Renal cortex interstitium (tissue), 11 donors: ENCODE results near the gene RAB37. TPM values are rescaled to one million over a fixed set of nuclear protein-coding genes. Genes with fewer than 3 reads are reported as not detected.

Experiments
- DNase-seq, 11 donors: peaks; one replicate each; pipeline ENCODE4 v3.0.0-alpha.2; 2013; ENCODE audit warnings: low read depth in 9 of 11, low spot score in 4 of 11; ENCODE audit errors: extremely low read depth in 1 of 11
- polyA plus RNA-seq, 3 donors: library from polyadenylated mRNA; unstranded; fragments of 120-200 nt; gene quantifications; one replicate each; pipeline ENCODE4 v1.2.1, GENCODE V29; 2013; ENCODE audit not compliant: insufficient read length in 3 of 3

The RAB37 gene
- polyA plus RNA-seq, 3 donors = 5.3 to 6.7 (median 6.2) TPM

- DNase-seq = no peak
Observed at GRCh38 chr17:74740641-74741387, 3.8 kb downstream of the RAB37 start.

- no peak for DNase-seq
Observed at GRCh38 chr17:74742153-74742515, 5.1 kb downstream of the RAB37 start.

- DNase-seq = no peak
Observed at GRCh38 chr17:74742978-74743545, 6.0 kb downstream of the RAB37 start.

- DNase-seq = no peak
Observed at GRCh38 chr17:74743755-74744154, 6.7 kb downstream of the RAB37 start.

GRCh38 chr17:74744349-74744713 is 7.3 kb downstream of the RAB37 start:
- DNase-seq = no peak

GRCh38 chr17:74744714-74745547 is 7.9 kb downstream of the RAB37 start:
- DNase-seq = peak in 1 of 11 donors; percentile 55

GRCh38 chr17:74745548-74746177 is 8.6 kb downstream of the RAB37 start:
- no peak for DNase-seq

GRCh38 chr17:74746376-74746775 is 9.3 kb downstream of the RAB37 start:
- DNase-seq = no peak

GRCh38 chr17:74746922-74747321 is 9.9 kb downstream of the RAB37 start:
- no peak for DNase-seq

- DNase-seq = peak in 1 of 11 donors; percentile 86
Observed at GRCh38 chr17:74748279-74748528, 11.1 kb downstream of the RAB37 start.

GRCh38 chr17:74748529-74749278 is 11.6 kb downstream of the RAB37 start, which contains the start of gene NHERF1:
Gene NHERF1, plus strand, starts transcription at chr17:74748628. Its CDS starts 219 bp downstream, at chr17:74748847.
- peak in 7 of 11 donors; percentile 82 to 92 (median 87) for DNase-seq

- peak in 1 of 11 donors; percentile 71 for DNase-seq
Observed at GRCh38 chr17:74749279-74750038, 12.4 kb downstream of the RAB37 start.

GRCh38 chr17:74750039-74750326 is 12.9 kb downstream of the RAB37 start:
- no peak for DNase-seq

GRCh38 chr17:74750327-74751069 is 13.4 kb downstream of the RAB37 start:
- no peak for DNase-seq

- DNase-seq = no peak
Observed at GRCh38 chr17:74752415-74752814, 15.4 kb downstream of the RAB37 start.

GRCh38 chr17:74752822-74753401 is 15.9 kb downstream of the RAB37 start:
- DNase-seq = no peak

GRCh38 chr17:74754832-74755231 is 17.8 kb downstream of the RAB37 start:
- no peak for DNase-seq

- DNase-seq = no peak
Observed at GRCh38 chr17:74755533-74755932, 18.5 kb downstream of the RAB37 start.
